ENCODE measurements around the gene PPBP. TPM values are rescaled to one million over a fixed set of nuclear protein-coding genes. Genes with fewer than 3 reads are reported as not detected.

Gene PPBP
- total RNA-seq, 4 donors from 2014 or later: 1.9 TPM; not detected in 3

- WGBS, 2 donors: 73 to 79% methylated on average over 3 of the region's 3 CpGs
- no peak for TF ChIP-seq CTCF (IDR thresholded peaks at IDR 0.05)
- TF ChIP-seq POLR2A (IDR thresholded peaks at IDR 0.05): no peak
- H3K4me3 ChIP-seq (ENCODE audit: low read depth, poor library complexity, severe bottlenecking): no peak overlapping the region
- intact Hi-C loops (cut with DNase I; ENCODE audit: low total_unique reads): no loop called here
- no peak for DNase-seq (ENCODE audit: low spot score in 2 of 2)
These were observed 40.6 kb downstream of the PPBP start for GRCh38 chr4:73947239-73947985.

GRCh38 chr4:73945674-73946449 is 42.1 kb downstream of the PPBP start:
- TF ChIP-seq CTCF (IDR thresholded peaks at IDR 0.05): no peak
- no peak for TF ChIP-seq POLR2A (IDR thresholded peaks at IDR 0.05)
- H3K4me3 ChIP-seq (ENCODE audit: low read depth, poor library complexity, severe bottlenecking): no peak overlapping the region
- no peak for DNase-seq (ENCODE audit: low spot score in 2 of 2)
- intact Hi-C loops (cut with DNase I; ENCODE audit: low total_unique reads): no loop called here
- WGBS, 2 donors: 84 to 85% methylated on average over 3 of the region's 3 CpGs

GRCh38 chr4:73945140-73945539 is 42.9 kb downstream of the PPBP start:
- WGBS, 2 donors: 61 to 86% methylated on average over 4 of the region's 4 CpGs
- intact Hi-C loops (cut with DNase I; ENCODE audit: low total_unique reads): no loop called here
- DNase-seq (ENCODE audit: low spot score in 2 of 2): no peak

GRCh38 chr4:73944061-73944875 is 43.7 kb downstream of the PPBP start:
- intact Hi-C loops (cut with DNase I; ENCODE audit: low total_unique reads): no loop called here
- no peak for DNase-seq (ENCODE audit: low spot score in 2 of 2)
- no peak overlapping the region for H3K4me3 ChIP-seq (ENCODE audit: low read depth, poor library complexity, severe bottlenecking)
- WGBS, 2 donors: 5% methylated on average over 19 to 44 of the region's 49 CpGs
- no peak for TF ChIP-seq CTCF (IDR thresholded peaks at IDR 0.05)
- no peak for TF ChIP-seq POLR2A (IDR thresholded peaks at IDR 0.05)

More at GRCh38 chr4:73945140-73945539, 42.9 kb downstream of the PPBP start:
- no peak for TF ChIP-seq CTCF (IDR thresholded peaks at IDR 0.05)
- TF ChIP-seq POLR2A (IDR thresholded peaks at IDR 0.05): no peak
- no peak overlapping the region for H3K4me3 ChIP-seq (ENCODE audit: low read depth, poor library complexity, severe bottlenecking)

GRCh38 chr4:73943555-73943954 is 44.4 kb downstream of the PPBP start:
- no peak for TF ChIP-seq CTCF (IDR thresholded peaks at IDR 0.05)
- no peak for TF ChIP-seq POLR2A (IDR thresholded peaks at IDR 0.05)
- no peak overlapping the region for H3K4me3 ChIP-seq (ENCODE audit: low read depth, poor library complexity, severe bottlenecking)
- no peak for DNase-seq (ENCODE audit: low spot score in 2 of 2)
- intact Hi-C loops (cut with DNase I; ENCODE audit: low total_unique reads): no loop called here

Data from lower leg skin (tissue), 4 donors.